Measurements from ENCODE around the gene SH2D3A. TPM values are rescaled to one million over a fixed set of nuclear protein-coding genes. Genes with fewer than 3 reads are reported as not detected.
"Not testable (repeated sequence)": the region's sequence is repeated elsewhere in the genome, so short reads cannot be mapped to it uniquely, and the experiment has no call there.

The SH2D3A gene
- total RNA-seq, 1 donor from 2014 or later, result 0.32 TPM

DNA sequence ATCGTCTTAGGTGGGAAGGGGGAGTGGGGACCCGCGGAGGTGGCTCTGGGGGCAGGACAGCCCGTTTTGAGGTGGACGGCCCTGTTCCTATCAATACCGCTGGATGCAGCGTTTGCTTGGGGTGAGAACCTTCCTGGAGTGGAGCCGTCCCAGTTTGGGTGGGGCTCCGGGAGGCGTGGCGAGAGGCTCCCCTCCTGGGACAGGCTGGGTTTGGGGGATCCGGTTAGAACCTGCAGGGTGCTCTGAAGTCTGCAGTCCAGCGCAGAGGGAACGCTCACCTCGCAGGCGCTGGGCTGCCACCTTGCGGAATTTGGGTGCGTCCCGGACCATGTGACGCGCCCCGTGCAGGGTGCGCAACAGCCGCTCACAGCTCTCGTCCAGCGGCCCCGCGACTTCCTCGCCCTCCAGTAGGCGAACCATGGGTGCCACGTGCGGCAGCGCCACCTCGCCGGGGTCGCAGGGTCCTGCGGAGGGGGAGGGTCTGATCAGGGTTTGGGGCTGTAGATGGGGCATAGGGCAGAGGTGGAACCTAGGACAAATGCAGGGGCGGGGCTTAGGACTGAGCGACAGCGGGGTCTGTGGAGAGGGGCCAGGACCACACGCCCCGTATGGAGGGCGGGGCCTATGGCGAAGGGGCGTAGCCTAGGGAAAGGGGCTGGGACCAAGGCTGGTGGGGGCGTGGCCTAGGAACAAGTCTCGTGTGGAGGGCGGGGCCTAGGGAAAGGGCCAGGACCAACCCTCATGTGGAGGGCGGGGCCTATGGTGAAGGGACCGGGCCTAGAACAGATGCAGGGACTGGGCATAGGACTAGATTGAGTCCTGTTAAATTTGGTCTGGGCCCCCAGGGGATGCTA, 13.8 kb downstream of the SH2D3A start:
- H3K4me3 Mint-ChIP-seq (ENCODE audit: unreplicated experiment), result peak overlapping the region; percentile 68
- peaks cover 5% of the 10 kb centered on the region for H3K9me3 Mint-ChIP-seq (ENCODE audit: unreplicated experiment)
- H3K36me3 Mint-ChIP-seq (ENCODE audit: unreplicated experiment), result no peaks in the 10 kb centered on the region
- H3K4me1 Mint-ChIP-seq (ENCODE audit: low read depth, unreplicated experiment), result no peaks in the 10 kb centered on the region
- H3K27me3 Mint-ChIP-seq (ENCODE audit: unreplicated experiment), result peaks cover 4% of the 10 kb centered on the region
- peak; percentile 86 for DNase-seq
- no peak overlapping the region for H3K27ac Mint-ChIP-seq (ENCODE audit: unreplicated experiment)
- TF ChIP-seq, protein P1, sequence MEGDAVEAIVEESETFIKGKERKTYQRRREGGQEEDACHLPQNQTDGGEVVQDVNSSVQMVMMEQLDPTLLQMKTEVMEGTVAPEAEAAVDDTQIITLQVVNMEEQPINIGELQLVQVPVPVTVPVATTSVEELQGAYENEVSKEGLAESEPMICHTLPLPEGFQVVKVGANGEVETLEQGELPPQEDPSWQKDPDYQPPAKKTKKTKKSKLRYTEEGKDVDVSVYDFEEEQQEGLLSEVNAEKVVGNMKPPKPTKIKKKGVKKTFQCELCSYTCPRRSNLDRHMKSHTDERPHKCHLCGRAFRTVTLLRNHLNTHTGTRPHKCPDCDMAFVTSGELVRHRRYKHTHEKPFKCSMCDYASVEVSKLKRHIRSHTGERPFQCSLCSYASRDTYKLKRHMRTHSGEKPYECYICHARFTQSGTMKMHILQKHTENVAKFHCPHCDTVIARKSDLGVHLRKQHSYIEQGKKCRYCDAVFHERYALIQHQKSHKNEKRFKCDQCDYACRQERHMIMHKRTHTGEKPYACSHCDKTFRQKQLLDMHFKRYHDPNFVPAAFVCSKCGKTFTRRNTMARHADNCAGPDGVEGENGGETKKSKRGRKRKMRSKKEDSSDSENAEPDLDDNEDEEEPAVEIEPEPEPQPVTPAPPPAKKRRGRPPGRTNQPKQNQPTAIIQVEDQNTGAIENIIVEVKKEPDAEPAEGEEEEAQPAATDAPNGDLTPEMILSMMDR (IDR thresholded peaks at IDR 0.05; ENCODE audit: partially characterized antibody, unreplicated experiment), result no peak

DNA sequence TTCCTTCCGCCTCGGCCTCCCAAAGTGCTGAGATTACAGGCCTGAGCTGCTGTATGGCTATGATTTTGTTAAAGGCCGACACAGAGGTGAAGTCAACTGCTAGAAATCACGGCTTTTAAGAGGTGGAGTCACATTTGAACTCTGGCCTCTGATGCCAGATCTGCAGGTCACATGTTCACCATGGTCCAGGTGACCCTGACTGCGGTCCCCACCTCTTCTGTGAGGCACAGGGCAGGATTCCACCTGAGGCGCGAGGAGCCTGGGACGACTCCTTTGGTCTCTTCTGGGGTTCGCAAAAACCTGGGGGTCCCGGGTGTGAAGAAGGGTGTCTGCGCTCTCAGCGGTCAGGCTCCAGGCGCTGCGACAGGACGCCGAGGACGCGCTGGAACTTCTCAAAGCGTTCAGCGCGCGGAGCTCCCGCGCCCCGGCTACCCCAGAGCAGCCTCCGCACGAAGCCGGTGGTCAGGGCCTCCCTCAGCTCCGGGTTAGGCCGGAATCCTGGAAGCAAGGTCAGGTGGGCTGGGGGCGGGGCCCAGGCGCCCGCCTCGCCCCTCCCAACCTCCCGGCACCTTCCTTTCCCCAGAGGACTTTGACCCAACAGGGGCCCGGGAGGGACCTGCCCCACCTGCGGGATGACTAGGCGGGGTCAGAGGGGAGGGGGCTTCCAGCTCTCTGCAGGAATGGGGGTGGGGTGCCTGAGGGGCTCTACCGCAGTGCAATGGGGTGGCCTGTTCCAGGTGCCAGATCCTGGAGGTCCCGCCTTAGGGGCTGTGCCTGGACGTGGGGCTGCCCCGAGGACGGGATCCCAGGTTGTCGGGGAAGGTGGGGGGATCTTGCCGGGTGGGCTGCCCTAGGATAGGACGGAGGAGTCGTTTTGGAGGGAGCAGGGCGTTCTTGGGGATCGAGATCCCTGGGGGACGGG, 14.7 kb downstream of the SH2D3A start:
- Mint-ChIP-seq H3K27ac (ENCODE audit: unreplicated experiment) (no peak overlapping the region), H3K4me1 (ENCODE audit: low read depth, unreplicated experiment) (no peaks in the 10 kb centered on the region), H3K27me3 (ENCODE audit: unreplicated experiment) (peaks cover 4% of the 10 kb centered on the region), H3K9me3 (ENCODE audit: unreplicated experiment) (peaks cover 5% of the 10 kb centered on the region), H3K36me3 (ENCODE audit: unreplicated experiment) (no peaks in the 10 kb centered on the region), H3K4me3 (ENCODE audit: unreplicated experiment) (peak overlapping the region; percentile 68)
- DNase-seq, result peak; percentile 32
- TF ChIP-seq, protein P1 (IDR thresholded peaks at IDR 0.05; ENCODE audit: partially characterized antibody, unreplicated experiment), result no peak

DNA sequence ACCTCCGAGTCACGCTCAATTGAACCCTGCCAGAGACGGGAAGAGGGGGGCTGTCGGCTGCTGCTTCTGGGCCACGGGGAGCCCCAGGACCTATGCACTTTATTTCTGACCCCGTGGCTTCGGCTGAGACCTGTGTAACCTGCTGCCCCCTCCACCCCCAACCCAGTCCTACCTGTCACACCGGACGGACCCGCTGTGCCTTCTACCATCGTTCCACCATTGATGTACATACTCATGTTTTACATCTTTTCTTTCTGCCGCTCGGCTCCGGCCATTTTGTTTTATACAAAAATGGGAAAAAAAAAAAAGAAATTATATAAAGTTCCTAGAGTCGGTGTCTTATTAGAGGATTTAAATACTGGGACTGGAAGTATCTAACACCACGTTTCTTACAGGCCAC, 16.0 kb downstream of the SH2D3A start:
- Mint-ChIP-seq H3K4me1 (ENCODE audit: low read depth, unreplicated experiment) (no peaks in the 10 kb centered on the region), H3K27me3 (ENCODE audit: unreplicated experiment) (peaks cover 4% of the 10 kb centered on the region), H3K4me3 (ENCODE audit: unreplicated experiment) (no peak overlapping the region), H3K36me3 (ENCODE audit: unreplicated experiment) (no peaks in the 10 kb centered on the region), H3K27ac (ENCODE audit: unreplicated experiment) (no peak overlapping the region), H3K9me3 (ENCODE audit: unreplicated experiment) (peaks cover 5% of the 10 kb centered on the region)
- TF ChIP-seq, protein P1 (IDR thresholded peaks at IDR 0.05; ENCODE audit: partially characterized antibody, unreplicated experiment), result no peak
- DNase-seq, result no peak

DNA sequence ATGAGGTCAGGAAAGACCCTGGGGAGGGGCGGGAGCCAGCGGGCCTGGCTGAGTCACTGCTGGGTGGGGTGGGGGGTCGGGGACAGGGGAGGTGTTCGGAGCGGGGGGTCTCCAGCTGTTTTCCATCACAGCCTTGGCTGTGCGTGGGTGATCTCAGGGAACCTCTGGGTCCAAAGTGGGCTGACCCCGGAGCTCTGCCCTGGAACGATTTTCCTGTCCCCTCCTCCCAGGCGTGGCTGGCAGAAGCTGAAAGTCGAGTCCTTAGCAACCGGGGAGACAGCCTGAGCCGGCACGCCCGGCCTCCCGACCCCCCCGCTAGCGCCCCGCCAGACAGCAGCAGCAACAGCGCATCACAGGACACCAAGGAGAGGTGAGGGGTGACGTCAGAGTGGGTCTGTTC, 17.2 kb downstream of the SH2D3A start:
- Mint-ChIP-seq H3K4me3 (ENCODE audit: unreplicated experiment) (no peak overlapping the region), H3K4me1 (ENCODE audit: low read depth, unreplicated experiment) (peaks cover 5% of the 10 kb centered on the region), H3K27ac (ENCODE audit: unreplicated experiment) (no peak overlapping the region), H3K27me3 (ENCODE audit: unreplicated experiment) (peaks cover 2% of the 10 kb centered on the region), H3K9me3 (ENCODE audit: unreplicated experiment) (peaks cover 6% of the 10 kb centered on the region), H3K36me3 (ENCODE audit: unreplicated experiment) (peaks cover 7% of the 10 kb centered on the region)
- DNase-seq, result no peak
- TF ChIP-seq, protein P1 (IDR thresholded peaks at IDR 0.05; ENCODE audit: partially characterized antibody, unreplicated experiment), result no peak

DNA sequence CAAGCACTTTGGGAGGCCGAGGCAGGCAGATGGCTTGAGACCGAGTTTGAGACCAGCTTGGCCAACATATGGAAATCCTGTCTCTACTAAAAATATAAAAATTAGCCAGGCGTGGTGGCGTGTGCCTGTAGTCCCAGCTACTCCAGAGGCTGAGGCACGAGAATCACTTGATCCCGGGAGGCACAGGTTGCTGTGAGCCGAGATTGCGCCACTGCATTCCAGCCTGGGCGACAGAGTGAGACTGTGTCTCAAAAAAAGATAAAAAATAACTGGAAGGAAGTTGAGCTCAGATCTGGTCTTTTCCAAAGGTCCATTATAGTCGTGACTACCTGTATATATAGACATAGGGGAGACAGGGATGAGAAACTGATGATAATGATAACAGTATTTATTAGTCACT, 18.7 kb downstream of the SH2D3A start:
- H3K36me3 Mint-ChIP-seq (ENCODE audit: unreplicated experiment); H3K27ac Mint-ChIP-seq (ENCODE audit: unreplicated experiment); H3K4me1 Mint-ChIP-seq (ENCODE audit: low read depth, unreplicated experiment): not testable (repeated sequence)

More for the DNA sequence above, 18.7 kb downstream of the SH2D3A start:
- H3K4me3 Mint-ChIP-seq (ENCODE audit: unreplicated experiment); DNase-seq; H3K9me3 Mint-ChIP-seq (ENCODE audit: unreplicated experiment); H3K27me3 Mint-ChIP-seq (ENCODE audit: unreplicated experiment): not testable (repeated sequence)
